GM18867 (cell line): ENCODE measurements around the gene RLF.
A peak's percentile ranks its signal among the peaks of the same experiment; 100 is the strongest.

Experiments
- ATAC-seq: cut with Tn5 transposase; IDR thresholded peaks from one replicate; pipeline ENCODE4 v1.9.1; 2021; ENCODE audit warnings: mild to moderate bottlenecking, moderate library complexity; ENCODE audit not compliant: unreplicated experiment

Gene RLF

GRCh38 chr1:40161125-40161887, at the start of gene RLF:
RLF (plus strand) TSS chr1:40161387; CDS start chr1:40161400, 13 bp downstream.
- peak; percentile 91 for ATAC-seq

GRCh38 chr1:40114400-40114799, 46.8 kb upstream of the RLF start:
- ATAC-seq = no peak

GRCh38 chr1:40120128-40120527, 41.1 kb upstream of the RLF start:
- no peak for ATAC-seq

- no peak for ATAC-seq
These were observed 38.3 kb upstream of the RLF start for GRCh38 chr1:40122855-40123254.

- ATAC-seq = no peak
These were observed 30.3 kb upstream of the RLF start for GRCh38 chr1:40130892-40131291.

GRCh38 chr1:40132383-40133311, 28.5 kb upstream of the RLF start:
- no peak for ATAC-seq

GRCh38 chr1:40133312-40133665, 27.9 kb upstream of the RLF start:
- ATAC-seq = no peak

- ATAC-seq = no peak
These were observed 27.3 kb upstream of the RLF start for GRCh38 chr1:40133839-40134238.

- ATAC-seq = no peak
These were observed 20.8 kb upstream of the RLF start for GRCh38 chr1:40140211-40140973.

- no peak for ATAC-seq
These were observed 19.2 kb upstream of the RLF start for GRCh38 chr1:40141878-40142535.

- no peak for ATAC-seq
These were observed 17.2 kb upstream of the RLF start for GRCh38 chr1:40143891-40144575.

- ATAC-seq = no peak
These were observed 9.6 kb upstream of the RLF start for GRCh38 chr1:40151457-40152079.

- ATAC-seq = peak; percentile 60
These were observed 8.0 kb upstream of the RLF start for GRCh38 chr1:40153073-40153770.

GRCh38 chr1:40155135-40155534, 6.1 kb upstream of the RLF start:
- ATAC-seq = no peak

- ATAC-seq = no peak
These were observed 5.3 kb upstream of the RLF start for GRCh38 chr1:40155910-40156309.

GRCh38 chr1:40160806-40161124, 422 bp upstream of the RLF start:
- ATAC-seq = no peak

GRCh38 chr1:40161888-40162397, 756 bp downstream of the RLF start:
- no peak for ATAC-seq

- ATAC-seq = no peak
These were observed 1.7 kb downstream of the RLF start for GRCh38 chr1:40162753-40163441.

GRCh38 chr1:40167317-40167716, 6.1 kb downstream of the RLF start:
- no peak for ATAC-seq
